Caco-2 (cell line): ENCODE data around the gene BTBD9. TPM values are rescaled to one million over a fixed set of nuclear protein-coding genes. Genes with fewer than 3 reads are reported as not detected.

Experiments
- BruUV-seq: library from RNA; stranded (reverse); fragments of 400-500 nt; replicated peaks from 2 replicates; lab custom pipeline; 2021; lab: Mats Ljungman, UMichigan
- CTCF ChIA-PET: fragments of 300-600 bp; sonication (Branson Sonifier 250); formaldehyde crosslinking; loops from one replicate; lab custom pipeline; 2022; ENCODE audit warnings: antibody characterized with exemption; lab: Charles Lee
- POLR2A ChIA-PET: fragments of 300-600 bp; sonication (Branson Sonifier 250); formaldehyde crosslinking; loops from one replicate; lab custom pipeline; 2022; ENCODE audit warnings: antibody characterized with exemption; lab: Charles Lee
- DNase-seq, 2 experiments: peaks; one replicate each; pipeline versions ENCODE4 v3.0.0 to v3.0.0-alpha.2; 2020 to 2022
- H3K27me3 ChIP-seq: replicated peaks from 2 replicates; pipeline ENCODE4 v1.6.0; 2011; ENCODE audit warnings: low read length; ENCODE audit not compliant: control insufficient read depth, insufficient read depth
- H3K36me3 ChIP-seq: 2 replicates; pipeline ENCODE4 v1.5.1; 2011; ENCODE audit warnings: low read length; ENCODE audit not compliant: control insufficient read depth, insufficient read depth
- H3K4me1 ChIP-seq: fragments of 250-450 bp; sonication (Bioruptor Pico); 2 replicates; pipeline ENCODE4 v1.5.1; 2020; ENCODE audit warnings: mild to moderate bottlenecking
- H3K4me3 ChIP-seq: 2 replicates; pipeline ENCODE4 v1.5.1; 2011; ENCODE audit warnings: low read depth, mild to moderate bottlenecking, control low read depth, low read length
- H3K9me3 ChIP-seq: fragments of 250-450 bp; sonication (Bioruptor Pico); 2 replicates; pipeline ENCODE4 v1.5.1; 2020; ENCODE audit warnings: mild to moderate bottlenecking, moderate library complexity
- H3K27ac Mint-ChIP-seq: one replicate; pipeline ENCODE4 v1.8.0; 2022; ENCODE audit warnings: mixed read lengths; ENCODE audit not compliant: unreplicated experiment
- H3K27me3 Mint-ChIP-seq: one replicate; pipeline ENCODE4 v1.8.0; 2022; ENCODE audit warnings: mixed read lengths; ENCODE audit not compliant: insufficient read depth, unreplicated experiment
- H3K36me3 Mint-ChIP-seq: one replicate; pipeline ENCODE4 v1.8.0; 2022; ENCODE audit warnings: mild to moderate bottlenecking, mixed read lengths; ENCODE audit not compliant: insufficient read depth, unreplicated experiment
- H3K4me1 Mint-ChIP-seq: one replicate; pipeline ENCODE4 v1.8.0; 2022; ENCODE audit warnings: low read depth, mixed read lengths; ENCODE audit not compliant: unreplicated experiment
- H3K4me3 Mint-ChIP-seq: one replicate; pipeline ENCODE4 v1.8.0; 2022; ENCODE audit warnings: mild to moderate bottlenecking, moderate library complexity, mixed read lengths; ENCODE audit not compliant: unreplicated experiment
- H3K9me3 Mint-ChIP-seq: one replicate; pipeline ENCODE4 v1.8.0; 2022; ENCODE audit warnings: mixed read lengths; ENCODE audit not compliant: unreplicated experiment
- intact Hi-C: fragments of 100-400 bp; cut with micrococcal nuclease; formaldehyde crosslinking; loops from one replicate; pipeline ENCODE4 v1.10.0; 2022; ENCODE audit not compliant: unreplicated experiment
- total RNA-seq: library from RNA; stranded (reverse); gene quantifications from 2 replicates; pipeline ENCODE4 v1.2.3, GENCODE V29; 2022
- TF ChIP-seq, protein P1 (sequence below), 2 experiments: fragments of 200-600 bp in 1 of 2; IDR thresholded peaks; 1 replicate in 1 of 2; 2 replicates in 1 of 2; pipeline versions ENCODE4 v1.5.1 to v1.8.0; 2011 to 2022; ENCODE audit warnings: antibody characterized with exemption in 1 of 2, control low read depth in 1 of 2, inconsistent platforms in 1 of 2, low read depth in 1 of 2, low read length in 1 of 2, mild to moderate bottlenecking in 1 of 2, moderate library complexity in 1 of 2; ENCODE audit not compliant: insufficient read depth in 1 of 2, severe bottlenecking in 1 of 2, unreplicated experiment in 1 of 2

The BTBD9 gene
- total RNA-seq, 1 experiment from 2014 or later = 19.6 TPM

DNA sequence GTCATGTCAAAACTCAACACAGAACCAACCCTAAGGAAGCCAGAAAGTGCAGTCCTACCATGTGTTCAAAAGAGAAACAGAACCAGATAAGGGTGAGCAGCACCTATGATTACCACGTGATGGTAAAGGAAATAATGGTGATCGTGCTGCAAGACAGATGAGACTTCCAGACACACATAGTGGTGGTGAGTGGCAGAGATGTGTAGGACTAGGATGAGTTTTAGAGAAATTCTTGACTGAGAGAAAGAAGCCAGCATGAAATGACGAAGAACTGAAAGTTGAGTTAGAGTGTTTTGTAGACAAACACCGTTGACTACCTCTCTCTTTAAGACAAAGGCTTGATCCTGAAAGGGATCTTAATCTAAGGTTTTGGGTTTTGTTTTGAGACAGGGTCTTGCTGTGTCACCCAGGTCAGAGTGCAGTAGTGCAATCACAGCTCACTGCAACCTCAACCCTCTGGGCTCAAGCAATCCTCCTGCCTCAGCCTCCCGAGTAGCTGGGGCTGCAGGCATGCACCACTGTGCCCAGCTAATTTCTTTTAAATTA is 10.6 kb upstream of the BTBD9 start:
- CTCF ChIA-PET = interaction anchor here (0.6 kb wide), 1 partner anchor 11 kb away, joined by 4 read pairs; no protein-coding TSS in a partner anchor

DNA sequence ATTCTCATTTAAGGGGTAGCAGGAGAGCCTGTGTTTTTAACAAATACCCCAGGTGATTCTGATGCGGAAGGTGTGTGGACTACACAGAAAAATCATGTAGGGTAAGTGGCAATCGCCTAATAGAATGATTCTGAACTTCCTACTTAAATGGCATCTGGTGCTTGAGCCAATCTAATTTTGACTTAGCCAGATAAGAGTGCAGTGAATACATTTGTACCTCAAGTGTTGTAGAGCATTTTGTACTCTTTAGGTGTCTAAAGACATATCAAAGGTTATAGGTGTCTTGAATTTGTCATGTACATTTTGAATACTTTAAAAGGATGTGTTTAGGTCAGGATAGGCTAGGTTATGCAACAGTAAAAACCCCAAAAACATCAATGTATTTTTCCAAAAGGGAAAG is 10.0 kb upstream of the BTBD9 start:
- intact Hi-C loops = no loop called here
- Histone ChIP-seq H3K27me3 (no peaks in the 10 kb centered on the region), H3K4me3 (no peak overlapping the region), H3K4me1 (no peaks in the 10 kb centered on the region), H3K9me3 (peaks cover 6% of the 10 kb centered on the region; the same call in 1 of the 2 replicates), H3K36me3 (no peaks in the 10 kb centered on the region)
- Mint-ChIP-seq H3K4me1 (peaks cover 5% of the 10 kb centered on the region), H3K27ac (no peak overlapping the region), H3K9me3 (peaks cover 8% of the 10 kb centered on the region), H3K27me3 (no peaks in the 10 kb centered on the region), H3K4me3 (no peak overlapping the region), H3K36me3 (peaks cover 9% of the 10 kb centered on the region)
- TF ChIP-seq, protein P1, sequence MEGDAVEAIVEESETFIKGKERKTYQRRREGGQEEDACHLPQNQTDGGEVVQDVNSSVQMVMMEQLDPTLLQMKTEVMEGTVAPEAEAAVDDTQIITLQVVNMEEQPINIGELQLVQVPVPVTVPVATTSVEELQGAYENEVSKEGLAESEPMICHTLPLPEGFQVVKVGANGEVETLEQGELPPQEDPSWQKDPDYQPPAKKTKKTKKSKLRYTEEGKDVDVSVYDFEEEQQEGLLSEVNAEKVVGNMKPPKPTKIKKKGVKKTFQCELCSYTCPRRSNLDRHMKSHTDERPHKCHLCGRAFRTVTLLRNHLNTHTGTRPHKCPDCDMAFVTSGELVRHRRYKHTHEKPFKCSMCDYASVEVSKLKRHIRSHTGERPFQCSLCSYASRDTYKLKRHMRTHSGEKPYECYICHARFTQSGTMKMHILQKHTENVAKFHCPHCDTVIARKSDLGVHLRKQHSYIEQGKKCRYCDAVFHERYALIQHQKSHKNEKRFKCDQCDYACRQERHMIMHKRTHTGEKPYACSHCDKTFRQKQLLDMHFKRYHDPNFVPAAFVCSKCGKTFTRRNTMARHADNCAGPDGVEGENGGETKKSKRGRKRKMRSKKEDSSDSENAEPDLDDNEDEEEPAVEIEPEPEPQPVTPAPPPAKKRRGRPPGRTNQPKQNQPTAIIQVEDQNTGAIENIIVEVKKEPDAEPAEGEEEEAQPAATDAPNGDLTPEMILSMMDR (IDR thresholded peaks at IDR 0.05; ENCODE audit: insufficient read depth in 1 of 2, low read depth in 1 of 2, low read length in 1 of 2, severe bottlenecking in 1 of 2, unreplicated experiment in 1 of 2) = no peak
- ChIA-PET CTCF (no interaction called here), POLR2A (no interaction called here)
- DNase-seq = no peak
- no TSS peak for BruUV-seq

More for the DNA sequence above, 10.6 kb upstream of the BTBD9 start:
- Mint-ChIP-seq H3K27me3 (no peaks in the 10 kb centered on the region), H3K9me3 (peaks cover 8% of the 10 kb centered on the region), H3K4me3 (no peak overlapping the region), H3K36me3 (peaks cover 9% of the 10 kb centered on the region), H3K27ac (no peak overlapping the region), H3K4me1 (peaks cover 5% of the 10 kb centered on the region)
- no peaks in the 10 kb centered on the region for H3K36me3 ChIP-seq
- H3K4me1 ChIP-seq = no peaks in the 10 kb centered on the region
- no peaks in the 10 kb centered on the region for H3K27me3 ChIP-seq
- intact Hi-C loops = no loop called here
- POLR2A ChIA-PET = interaction anchor here (0.6 kb wide), 1 partner anchor 101 kb away, joined by 3 read pairs; no protein-coding TSS in a partner anchor
- no peak for DNase-seq
- H3K9me3 ChIP-seq = peaks cover 6% of the 10 kb centered on the region; the same call in 1 of the 2 replicates
- no peak overlapping the region for H3K4me3 ChIP-seq
- BruUV-seq = no TSS peak
- TF ChIP-seq, protein P1 (IDR thresholded peaks at IDR 0.05; ENCODE audit: insufficient read depth in 1 of 2, low read depth in 1 of 2, low read length in 1 of 2, severe bottlenecking in 1 of 2, unreplicated experiment in 1 of 2) = no peak

DNA sequence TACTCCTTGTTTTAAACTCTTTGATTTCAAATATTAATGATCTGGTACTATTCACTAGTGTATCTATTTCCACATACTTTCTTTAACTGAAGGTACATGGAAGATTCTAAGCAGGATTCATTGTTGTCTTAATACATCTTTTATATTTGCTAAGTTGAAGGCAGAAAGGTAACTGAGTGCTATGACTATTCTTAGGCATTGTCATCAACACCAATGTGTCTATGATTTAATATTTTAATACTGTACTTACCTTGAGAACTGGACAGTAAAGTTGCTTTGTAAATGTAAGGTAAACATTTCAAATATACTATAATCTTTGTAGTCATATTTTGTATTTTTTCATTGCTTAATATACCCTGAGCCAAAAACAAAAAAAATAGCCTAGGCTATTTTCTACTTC is 8.9 kb upstream of the BTBD9 start:
- Histone ChIP-seq H3K36me3 (no peaks in the 10 kb centered on the region), H3K4me1 (no peaks in the 10 kb centered on the region), H3K27me3 (no peaks in the 10 kb centered on the region), H3K9me3 (peaks cover 6% of the 10 kb centered on the region; the same call in 1 of the 2 replicates), H3K4me3 (no peak overlapping the region)
- TF ChIP-seq, protein P1 (IDR thresholded peaks at IDR 0.05; ENCODE audit: insufficient read depth in 1 of 2, low read depth in 1 of 2, low read length in 1 of 2, severe bottlenecking in 1 of 2, unreplicated experiment in 1 of 2) = no peak
- Mint-ChIP-seq H3K4me1 (peaks cover 5% of the 10 kb centered on the region), H3K27ac (no peak overlapping the region), H3K4me3 (no peak overlapping the region), H3K9me3 (peaks cover 3% of the 10 kb centered on the region), H3K27me3 (no peaks in the 10 kb centered on the region), H3K36me3 (peaks cover under 1% of the 10 kb centered on the region)
- ChIA-PET CTCF (no interaction called here), POLR2A (interaction anchor here (0.6 kb wide), 2 partner anchors 8 to 55 kb away, joined by 4 to 6 read pairs; no protein-coding TSS in a partner anchor)
- BruUV-seq = no TSS peak
- no peak for DNase-seq
- intact Hi-C loops = no loop called here
